ENCODE data around the gene CYP27B1.

Gene CYP27B1

GRCh38 chr12:57765003-57765697 lies 1.7 kb downstream of the CYP27B1 start:
- DNase-seq, result peak; percentile 72

- DNase-seq, result no peak
Observed at GRCh38 chr12:57764662-57765002, 2.2 kb downstream of the CYP27B1 start.

- no peak for DNase-seq
Observed at GRCh38 chr12:57763881-57764661, 2.8 kb downstream of the CYP27B1 start.

GRCh38 chr12:57762463-57762862 lies 4.4 kb downstream of the CYP27B1 start:
- no peak for DNase-seq

- no peak for DNase-seq
Observed at GRCh38 chr12:57761391-57761998, 5.4 kb downstream of the CYP27B1 start.

GRCh38 chr12:57760347-57760982 lies 6.4 kb downstream of the CYP27B1 start:
- no peak for DNase-seq

- DNase-seq, result peak; percentile 62
Observed at GRCh38 chr12:57759360-57759980, 7.4 kb downstream of the CYP27B1 start.

GRCh38 chr12:57758552-57759359 lies 8.1 kb downstream of the CYP27B1 start:
- no peak for DNase-seq

- DNase-seq, result no peak
Observed at GRCh38 chr12:57757771-57758170, 9.1 kb downstream of the CYP27B1 start.

- peak; percentile 79 for DNase-seq
Observed at GRCh38 chr12:57756406-57757341, 10.2 kb downstream of the CYP27B1 start.

GRCh38 chr12:57755454-57756372 lies 11.2 kb downstream of the CYP27B1 start:
- DNase-seq, result peak; percentile 56

- DNase-seq, result no peak
Observed at GRCh38 chr12:57755194-57755453, 11.8 kb downstream of the CYP27B1 start.

GRCh38 chr12:57754411-57755193 lies 12.3 kb downstream of the CYP27B1 start, which contains the start of gene MARCHF9:
Gene MARCHF9, plus strand, starts transcription at chr12:57755103. Its CDS starts 426 bp downstream, at chr12:57755529.
- DNase-seq, result peak; percentile 96

- no peak for DNase-seq
Observed at GRCh38 chr12:57753756-57754337, 13.0 kb downstream of the CYP27B1 start.

GRCh38 chr12:57752668-57753000 lies 14.2 kb downstream of the CYP27B1 start:
- no peak for DNase-seq

GRCh38 chr12:57751788-57752667 lies 14.8 kb downstream of the CYP27B1 start, which contains the start of gene CDK4:
Gene CDK4, minus strand, starts transcription at chr12:57752310. Its CDS starts 593 bp downstream, at chr12:57751717.
- DNase-seq, result peak; percentile 98

GRCh38 chr12:57751432-57751787 lies 15.5 kb downstream of the CYP27B1 start:
- DNase-seq, result no peak
